Stomach (tissue), 9 donors: ENCODE results near the gene GNS. TPM values are rescaled to one million over a fixed set of nuclear protein-coding genes. Genes with fewer than 3 reads are reported as not detected.

Source experiments
- DNase-seq, 2 donors: peaks; one replicate each; pipeline versions ENCODE4 v3.0.0 to v3.0.0-alpha.2; 2013 to 2019
- H3K27ac ChIP-seq, 5 donors: fragments of 200-600 bp in 4 of 5; sonication (generic) in 4 of 5; one replicate each; pipeline ENCODE4 v1.5.1; 2013 to 2019; ENCODE audit warnings: mild to moderate bottlenecking in 1 of 5, moderate library complexity in 1 of 5
- H3K27me3 ChIP-seq, 3 donors: fragments of 200-600 bp; sonication (generic); one replicate each; pipeline ENCODE4 v1.5.1; 2017 to 2019; ENCODE audit warnings: mixed run types in 1 of 3
- H3K36me3 ChIP-seq, 4 donors: fragments of 200-600 bp; sonication (generic); 1 replicate in 3 of 4; 2 replicates in 1 of 4; pipeline ENCODE4 v1.5.1; 2016 to 2019
- H3K4me1 ChIP-seq, 4 donors: fragments of 200-600 bp; sonication (generic); one replicate each; pipeline ENCODE4 v1.5.1; 2016 to 2019
- H3K4me3 ChIP-seq, 4 donors: fragments of 200-600 bp; sonication (generic) in 3 of 4; one replicate each; pipeline ENCODE4 v1.5.1; 2016 to 2019; ENCODE audit warnings: mild to moderate bottlenecking in 1 of 4
- H3K9me3 ChIP-seq, 4 donors: fragments of 200-600 bp; sonication (generic); one replicate each; pipeline ENCODE4 v1.5.1; 2016 to 2019
- EP300 ChIP-seq: sonication (generic); formaldehyde crosslinking; IDR thresholded peaks from one replicate; pipeline ENCODE4 v1.6.1; 2017; ENCODE audit warnings: antibody characterized with exemption
- POLR2A ChIP-seq, 4 donors: fragments of 450-650 bp; IDR thresholded peaks; one replicate each; pipeline ENCODE4 v1.6.1; 2016; ENCODE audit warnings: antibody characterized with exemption in 4 of 4, control low read depth in 2 of 4, mild to moderate bottlenecking in 1 of 4, moderate library complexity in 1 of 4
- POLR2AphosphoS5 ChIP-seq, 3 donors: sonication (generic); formaldehyde crosslinking; IDR thresholded peaks; one replicate each; pipeline ENCODE4 v1.6.1; 2016; ENCODE audit warnings: antibody characterized with exemption in 3 of 3
- WGBS, 5 donors: extraction: QIAGEN DNeasy Blood & Tissue Kit in 3 of 5; methylation state at CpG; one replicate each; pipeline versions ENCODE4 v1.1.5 to v1.1.7; 2013 to 2018; 5-methylcytosine and 5-hydroxymethylcytosine counted together
- intact Hi-C: fragments of 100-400 bp; cut with DNase I; formaldehyde crosslinking; loops from one replicate; pipeline ENCODE4 v1.15.1; 2023; ENCODE audit warnings: low total_unique reads
- polyA plus RNA-seq, 3 donors: library from polyadenylated mRNA; stranded (reverse); fragments of 200-250 nt; gene quantifications; one replicate each; pipeline ENCODE4 v1.2.3, GENCODE V29; 2013
- total RNA-seq, 5 donors: library from RNA; depleted of rRNA; stranded (reverse); fragments of >200 nt; gene quantifications; one replicate each; pipeline versions ENCODE4 v1.1.0 to v1.2.3, GENCODE V29; 2014 to 2016
- TF ChIP-seq, protein P1 (sequence below), 7 experiments: fragments of 450-650 bp in 4 of 7; fragments of 200-600 bp in 3 of 7; sonication (generic) in 3 of 7; IDR thresholded peaks; one replicate each; pipeline ENCODE4 v1.5.1; 2016 to 2019; ENCODE audit warnings: antibody characterized with exemption in 7 of 7, control low read depth in 2 of 7, mild to moderate bottlenecking in 1 of 7
- donor health status: healthy with polysubstance abuse.
- donor health status: Bipolar disorder and iron deficiency.
- donor health status: healthy.

Gene GNS
- total and polyA plus RNA-seq, 8 donors = 9.6 to 114 (median 30.3) TPM

DNA sequence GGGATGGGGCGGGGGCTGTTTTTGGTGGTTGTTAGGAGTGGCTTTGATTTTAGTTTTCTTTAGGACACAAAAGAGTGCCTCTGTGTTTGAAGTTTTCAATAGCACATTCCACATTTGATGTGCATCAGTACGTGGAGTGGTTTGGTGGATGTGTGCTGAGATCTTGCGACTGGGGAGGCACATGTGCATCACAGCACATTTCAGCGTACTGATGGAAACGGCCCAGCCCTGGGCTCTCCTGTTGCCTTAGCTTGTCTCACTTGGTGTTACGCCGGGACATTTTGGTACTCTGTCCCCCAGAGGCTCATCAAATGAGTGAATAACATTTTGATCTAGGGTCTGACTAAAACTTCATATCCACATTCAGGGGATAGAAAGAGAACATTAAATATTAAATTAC, 70.5 kb downstream of the GNS start:
- no peaks in the 10 kb centered on the region for H3K9me3 ChIP-seq
- DNase-seq = no peak
- TF ChIP-seq, protein P1, sequence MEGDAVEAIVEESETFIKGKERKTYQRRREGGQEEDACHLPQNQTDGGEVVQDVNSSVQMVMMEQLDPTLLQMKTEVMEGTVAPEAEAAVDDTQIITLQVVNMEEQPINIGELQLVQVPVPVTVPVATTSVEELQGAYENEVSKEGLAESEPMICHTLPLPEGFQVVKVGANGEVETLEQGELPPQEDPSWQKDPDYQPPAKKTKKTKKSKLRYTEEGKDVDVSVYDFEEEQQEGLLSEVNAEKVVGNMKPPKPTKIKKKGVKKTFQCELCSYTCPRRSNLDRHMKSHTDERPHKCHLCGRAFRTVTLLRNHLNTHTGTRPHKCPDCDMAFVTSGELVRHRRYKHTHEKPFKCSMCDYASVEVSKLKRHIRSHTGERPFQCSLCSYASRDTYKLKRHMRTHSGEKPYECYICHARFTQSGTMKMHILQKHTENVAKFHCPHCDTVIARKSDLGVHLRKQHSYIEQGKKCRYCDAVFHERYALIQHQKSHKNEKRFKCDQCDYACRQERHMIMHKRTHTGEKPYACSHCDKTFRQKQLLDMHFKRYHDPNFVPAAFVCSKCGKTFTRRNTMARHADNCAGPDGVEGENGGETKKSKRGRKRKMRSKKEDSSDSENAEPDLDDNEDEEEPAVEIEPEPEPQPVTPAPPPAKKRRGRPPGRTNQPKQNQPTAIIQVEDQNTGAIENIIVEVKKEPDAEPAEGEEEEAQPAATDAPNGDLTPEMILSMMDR (IDR thresholded peaks at IDR 0.05) = no peak
- TF ChIP-seq EP300 (no peak), POLR2A (IDR thresholded peaks at IDR 0.05) (no peak)
- peak overlapping the region in 3 of 5 donors; percentile 2 to 77 (median 60) for H3K27ac ChIP-seq
- WGBS, 5 donors = 80 to 88% (median 85%) methylated on average over 7 of the region's 7 CpGs
- H3K4me1 ChIP-seq = peaks cover 13 to 58% (median 29%) of the 10 kb centered on the region in 4 donors
- peaks cover 22 to 57% (median 46%) of the 10 kb centered on the region in 4 donors for H3K36me3 ChIP-seq
- H3K27me3 ChIP-seq = no peaks in the 10 kb centered on the region
- no peak overlapping the region for H3K4me3 ChIP-seq
- intact Hi-C loops = no loop called here

DNA sequence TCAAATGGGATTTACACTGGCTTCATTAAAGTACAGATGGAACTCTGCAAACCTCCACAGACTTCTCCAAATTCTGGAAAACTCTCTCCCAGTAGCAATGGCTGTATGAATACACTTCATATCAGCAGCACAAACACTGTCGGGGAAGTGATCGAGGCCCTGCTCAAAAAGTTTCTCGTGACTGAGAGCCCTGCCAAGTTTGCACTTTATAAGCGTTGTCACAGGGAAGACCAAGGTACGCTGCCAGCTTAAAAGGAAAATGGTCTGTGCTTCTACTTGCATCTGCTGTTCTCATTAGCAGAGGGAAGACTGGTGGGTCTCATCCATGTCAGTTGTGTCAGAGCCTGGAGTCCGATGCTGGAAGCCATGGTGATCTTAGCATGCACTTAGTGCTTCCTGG, 71.0 kb downstream of the GNS start:
- Histone ChIP-seq H3K4me3 (no peak overlapping the region), H3K27ac (peak overlapping the region in 3 of 5 donors; percentile 2 to 77 (median 60)), H3K9me3 (no peaks in the 10 kb centered on the region), H3K36me3 (peaks cover 22 to 52% (median 43%) of the 10 kb centered on the region in 4 donors), H3K27me3 (no peaks in the 10 kb centered on the region), H3K4me1 (peaks cover 15 to 60% (median 33%) of the 10 kb centered on the region in 4 donors)
- WGBS, 5 donors = 25 to 51% (median 37%) methylated on average over 6 of the region's 6 CpGs
- TF ChIP-seq EP300 (no peak), POLR2AphosphoS5 (IDR thresholded peaks at IDR 0.05) (no peak), POLR2A (IDR thresholded peaks at IDR 0.05) (no peak)
- TF ChIP-seq, protein P1 (IDR thresholded peaks at IDR 0.05) = no peak
- peak in 1 of 2 donors; percentile 55 for DNase-seq
- intact Hi-C loops = no loop called here

DNA sequence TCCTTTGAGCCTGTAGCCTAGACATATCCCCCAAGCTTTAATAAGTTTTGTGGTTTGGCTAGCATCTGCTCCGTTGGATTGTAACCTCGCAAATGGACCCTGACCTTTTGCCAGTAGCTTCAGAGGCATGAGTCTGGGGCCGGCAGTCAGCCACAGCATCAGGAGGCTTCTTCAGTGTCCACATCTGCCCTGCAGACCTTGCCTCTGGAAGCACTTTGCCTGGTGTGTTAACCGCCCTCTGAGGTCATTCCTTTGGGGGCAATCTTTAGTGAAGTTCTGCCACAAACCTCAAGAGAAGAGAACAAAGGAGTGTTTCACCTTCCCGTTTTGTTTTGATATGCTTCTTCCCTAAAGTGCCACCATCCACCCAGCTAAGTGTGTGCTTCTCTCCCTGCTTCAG, 71.4 kb downstream of the GNS start:
- Histone ChIP-seq H3K27me3 (no peaks in the 10 kb centered on the region), H3K4me1 (peaks cover 19 to 64% (median 37%) of the 10 kb centered on the region in 4 donors), H3K36me3 (peaks cover 22 to 50% (median 42%) of the 10 kb centered on the region in 4 donors), H3K9me3 (no peaks in the 10 kb centered on the region), H3K27ac (peak overlapping the region in 3 of 5 donors; percentile 2 to 77 (median 60)), H3K4me3 (no peak overlapping the region)
- DNase-seq = no peak
- intact Hi-C loops = no loop called here
- no peak for TF ChIP-seq POLR2AphosphoS5 (IDR thresholded peaks at IDR 0.05)
- no peak for TF ChIP-seq EP300
- TF ChIP-seq, protein P1 (IDR thresholded peaks at IDR 0.05) = no peak
- no peak for TF ChIP-seq POLR2A (IDR thresholded peaks at IDR 0.05)
- WGBS, 5 donors = 17 to 35% (median 22%) methylated on average over 5 of the region's 5 CpGs

DNA sequence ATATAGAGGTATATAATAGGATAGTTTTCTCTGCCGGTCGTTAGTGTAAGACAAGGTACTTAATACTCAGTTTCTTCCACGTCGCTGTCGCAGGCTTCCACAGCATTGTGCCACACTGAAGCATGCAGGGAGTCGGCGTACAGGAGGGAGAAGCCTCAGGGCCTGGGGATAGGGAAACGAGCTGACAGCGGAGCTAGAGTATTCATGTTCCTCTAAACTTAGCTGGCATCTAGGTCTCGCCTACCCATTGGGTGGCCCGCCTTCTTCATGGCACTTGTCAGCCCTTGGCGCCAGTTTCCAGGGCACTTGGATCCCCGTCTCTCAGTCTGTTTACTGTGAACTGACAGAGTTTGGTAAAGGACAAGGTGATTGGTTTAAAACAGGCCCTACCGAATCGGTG, 73.6 kb downstream of the GNS start:
- Histone ChIP-seq H3K4me3 (no peak overlapping the region), H3K27ac (peak overlapping the region in 4 of 5 donors; percentile 14 to 82 (median 44)), H3K4me1 (peaks cover 24 to 78% (median 53%) of the 10 kb centered on the region in 4 donors), H3K9me3 (no peaks in the 10 kb centered on the region), H3K27me3 (no peaks in the 10 kb centered on the region), H3K36me3 (peaks cover 22 to 38% (median 31%) of the 10 kb centered on the region in 4 donors)
- intact Hi-C loops = no loop called here
- no peak for DNase-seq
- WGBS, 5 donors = 86 to 98% (median 96%) methylated on average over 15 of the region's 15 CpGs
- peak in 1 of 3 donors; percentile 7 for TF ChIP-seq POLR2AphosphoS5 (IDR thresholded peaks at IDR 0.05)
- TF ChIP-seq POLR2A (IDR thresholded peaks at IDR 0.05) = no peak

DNA sequence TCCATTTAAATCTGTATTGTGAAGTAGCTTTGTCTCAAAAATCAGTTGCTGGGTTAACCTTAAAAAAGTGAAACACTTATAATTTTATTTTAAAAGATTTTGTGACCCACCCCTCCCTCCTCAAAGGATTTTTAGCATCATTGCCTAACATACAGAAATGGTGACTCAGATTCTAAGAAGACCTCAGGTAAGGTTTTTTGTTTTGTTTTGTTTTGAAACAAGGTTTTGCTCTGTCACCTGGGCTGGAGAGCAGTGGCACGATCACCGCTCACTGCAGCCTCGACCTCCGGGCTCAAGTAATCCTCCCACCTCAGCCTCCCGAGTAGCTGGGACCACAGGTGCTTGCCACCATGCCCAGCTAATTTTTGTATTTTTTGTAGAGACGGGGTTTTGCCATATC, 74.2 kb downstream of the GNS start:
- intact Hi-C loops = no loop called here

More for the DNA sequence above, 74.2 kb downstream of the GNS start:
- peak overlapping the region in 4 of 5 donors; percentile 30 to 91 (median 64) for H3K27ac ChIP-seq
- peaks cover 22 to 38% (median 31%) of the 10 kb centered on the region in 4 donors for H3K36me3 ChIP-seq
- DNase-seq = no peak
- H3K4me1 ChIP-seq = peaks cover 28 to 83% (median 58%) of the 10 kb centered on the region in 4 donors
- no peaks in the 10 kb centered on the region for H3K27me3 ChIP-seq
- no peak for TF ChIP-seq POLR2AphosphoS5 (IDR thresholded peaks at IDR 0.05)
- TF ChIP-seq POLR2A (IDR thresholded peaks at IDR 0.05) = no peak
- TF ChIP-seq EP300 = no peak
- TF ChIP-seq, protein P1 (IDR thresholded peaks at IDR 0.05) = no peak
- H3K9me3 ChIP-seq = no peaks in the 10 kb centered on the region
- WGBS, 5 donors = 87 to 98% (median 91%) methylated on average over 6 of the region's 6 CpGs
- no peak overlapping the region for H3K4me3 ChIP-seq
